ENCODE data around the gene CRYBA1.
A peak's percentile ranks its signal among the peaks of the same experiment; 100 is the strongest.
"Not testable (repeated sequence)": the region's sequence is repeated elsewhere in the genome, so short reads cannot be mapped to it uniquely, and the experiment has no call there.

CRYBA1 gene

DNA sequence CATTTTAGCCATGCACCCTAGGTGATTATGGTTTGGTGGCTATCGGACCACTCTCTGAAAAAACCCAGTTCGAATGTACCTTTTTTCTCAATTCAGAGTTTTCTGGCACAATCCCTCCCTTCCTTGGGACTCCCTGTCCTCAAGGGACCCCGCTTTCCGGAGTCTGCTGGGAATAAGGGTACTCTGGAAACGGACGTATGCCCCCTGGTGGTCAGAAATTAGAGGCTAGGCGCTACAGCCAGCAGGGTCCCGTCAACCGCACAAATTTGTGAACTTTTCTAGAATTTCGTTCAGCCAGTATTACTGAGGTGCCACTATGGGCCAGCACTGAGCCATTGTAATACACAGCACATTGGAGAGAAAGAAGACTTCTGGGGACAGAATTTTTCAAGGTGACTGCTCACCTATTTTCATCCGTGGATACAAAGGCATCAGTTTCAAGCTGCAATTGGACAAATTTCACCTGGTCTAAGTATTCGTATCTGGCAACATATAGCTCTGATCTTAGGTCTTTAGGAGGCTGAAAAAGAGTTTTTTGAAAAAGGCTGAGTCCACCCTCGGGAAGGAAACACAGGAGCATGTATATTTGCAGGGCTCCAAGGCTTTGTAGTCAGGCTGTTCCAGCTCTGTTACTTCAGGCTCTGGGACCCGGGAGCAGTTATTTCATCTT is 27.1 kb upstream of the CRYBA1 start:
- no peak overlapping the region for H3K4me3 ChIP-seq (ENCODE audit: low read length)
- peak; percentile 41 for DNase-seq (ENCODE audit: low read depth)
- TF ChIP-seq, protein P1, sequence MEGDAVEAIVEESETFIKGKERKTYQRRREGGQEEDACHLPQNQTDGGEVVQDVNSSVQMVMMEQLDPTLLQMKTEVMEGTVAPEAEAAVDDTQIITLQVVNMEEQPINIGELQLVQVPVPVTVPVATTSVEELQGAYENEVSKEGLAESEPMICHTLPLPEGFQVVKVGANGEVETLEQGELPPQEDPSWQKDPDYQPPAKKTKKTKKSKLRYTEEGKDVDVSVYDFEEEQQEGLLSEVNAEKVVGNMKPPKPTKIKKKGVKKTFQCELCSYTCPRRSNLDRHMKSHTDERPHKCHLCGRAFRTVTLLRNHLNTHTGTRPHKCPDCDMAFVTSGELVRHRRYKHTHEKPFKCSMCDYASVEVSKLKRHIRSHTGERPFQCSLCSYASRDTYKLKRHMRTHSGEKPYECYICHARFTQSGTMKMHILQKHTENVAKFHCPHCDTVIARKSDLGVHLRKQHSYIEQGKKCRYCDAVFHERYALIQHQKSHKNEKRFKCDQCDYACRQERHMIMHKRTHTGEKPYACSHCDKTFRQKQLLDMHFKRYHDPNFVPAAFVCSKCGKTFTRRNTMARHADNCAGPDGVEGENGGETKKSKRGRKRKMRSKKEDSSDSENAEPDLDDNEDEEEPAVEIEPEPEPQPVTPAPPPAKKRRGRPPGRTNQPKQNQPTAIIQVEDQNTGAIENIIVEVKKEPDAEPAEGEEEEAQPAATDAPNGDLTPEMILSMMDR (conservative IDR thresholded peaks at IDR 0.05; ENCODE audit: low read depth, low read length) = peak; percentile 95

DNA sequence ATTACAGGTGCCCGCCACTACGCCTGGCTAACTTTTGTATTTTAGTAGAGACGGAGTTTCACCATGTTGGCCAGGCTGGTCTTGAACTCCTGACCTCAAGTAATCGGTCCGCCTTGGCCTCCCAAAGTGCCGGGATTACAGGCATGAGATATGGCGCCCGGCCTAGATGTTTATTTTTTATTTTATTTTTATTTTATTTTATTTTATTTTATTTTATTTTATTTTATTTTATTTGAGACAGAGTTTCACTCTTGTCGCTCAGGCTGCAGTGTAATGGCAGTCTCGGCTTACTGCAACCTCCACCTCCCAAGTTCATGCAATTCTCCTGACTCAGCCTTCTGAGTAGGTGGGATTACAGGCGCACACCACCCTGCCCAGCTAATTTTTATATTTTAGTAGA is 25.3 kb upstream of the CRYBA1 start:
- DNase-seq (ENCODE audit: low read depth); H3K4me3 ChIP-seq (ENCODE audit: low read length): not testable (repeated sequence)

DNA sequence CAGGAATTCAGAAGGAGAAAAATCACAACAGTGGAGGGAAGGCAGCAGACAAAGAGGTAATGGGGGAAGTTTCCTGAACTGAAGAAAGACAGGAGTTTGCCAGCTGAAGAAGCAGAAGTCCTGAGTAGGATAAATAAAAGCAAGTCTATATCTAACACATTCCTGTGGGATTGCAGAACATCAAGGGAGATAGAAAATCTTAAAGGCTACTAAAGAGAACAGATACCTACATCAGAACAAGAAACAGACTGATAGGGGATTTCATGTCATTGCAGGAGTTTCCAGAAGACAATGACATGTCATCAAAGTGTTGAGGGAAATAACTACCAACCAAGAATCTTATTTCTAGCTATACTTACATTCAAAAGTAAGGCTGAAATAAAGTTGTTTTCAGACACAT is 21.3 kb upstream of the CRYBA1 start:
- DNase-seq (ENCODE audit: low read depth) = no peak
- TF ChIP-seq, protein P1 (conservative IDR thresholded peaks at IDR 0.05; ENCODE audit: low read depth, low read length) = no peak
- H3K4me3 ChIP-seq (ENCODE audit: low read length) = no peak overlapping the region

DNA sequence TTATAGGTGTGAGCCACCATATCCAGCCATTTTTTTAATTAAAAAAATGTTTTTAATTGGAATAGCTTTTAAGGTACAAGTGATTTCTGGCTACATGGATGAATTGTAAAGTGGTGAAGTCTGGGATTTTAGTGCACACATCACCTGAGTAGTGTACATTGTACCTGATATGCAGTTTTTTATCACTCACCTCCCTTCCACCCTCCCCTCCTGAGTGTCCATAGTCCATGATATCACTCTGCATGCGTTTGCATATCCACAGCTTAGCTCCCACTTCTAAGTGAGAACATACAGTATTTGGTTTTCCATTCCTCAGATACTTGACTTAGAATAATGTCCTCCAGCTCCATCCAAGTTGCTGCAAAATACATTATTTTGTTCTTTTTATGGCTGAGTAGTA is 13.4 kb upstream of the CRYBA1 start:
- TF ChIP-seq, protein P1 (conservative IDR thresholded peaks at IDR 0.05; ENCODE audit: low read depth, low read length) = no peak
- no peak overlapping the region for H3K4me3 ChIP-seq (ENCODE audit: low read length)
- no peak for DNase-seq (ENCODE audit: low read depth)

- H3K4me3 ChIP-seq (ENCODE audit: low read length); DNase-seq (ENCODE audit: low read depth): not testable (repeated sequence)
These were observed 11.7 kb upstream of the CRYBA1 start for GRCh38 chr17:29234972-29235371.

DNA sequence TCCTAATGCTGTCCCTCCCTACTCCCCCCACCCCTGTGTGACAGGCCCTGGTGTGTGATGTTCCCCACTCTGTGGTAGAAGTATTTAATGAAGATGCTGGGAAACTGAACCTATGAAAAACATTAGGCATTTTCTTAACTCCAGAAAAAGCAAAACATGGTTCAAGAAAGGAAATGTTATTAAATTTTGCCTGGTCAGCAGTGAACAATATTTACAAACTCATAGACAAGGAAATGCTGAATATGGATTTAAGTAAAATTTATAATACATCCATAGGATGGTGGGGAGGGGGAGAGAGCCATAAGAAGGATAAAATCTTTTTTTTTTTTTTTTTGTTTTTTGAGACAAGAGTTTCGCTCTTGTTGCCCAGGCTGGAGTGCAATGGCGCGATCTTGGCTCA is 10.8 kb upstream of the CRYBA1 start:
- DNase-seq (ENCODE audit: low read depth) = no peak
- TF ChIP-seq, protein P1 (conservative IDR thresholded peaks at IDR 0.05; ENCODE audit: low read depth, low read length) = no peak
- H3K4me3 ChIP-seq (ENCODE audit: low read length) = no peak overlapping the region

DNA sequence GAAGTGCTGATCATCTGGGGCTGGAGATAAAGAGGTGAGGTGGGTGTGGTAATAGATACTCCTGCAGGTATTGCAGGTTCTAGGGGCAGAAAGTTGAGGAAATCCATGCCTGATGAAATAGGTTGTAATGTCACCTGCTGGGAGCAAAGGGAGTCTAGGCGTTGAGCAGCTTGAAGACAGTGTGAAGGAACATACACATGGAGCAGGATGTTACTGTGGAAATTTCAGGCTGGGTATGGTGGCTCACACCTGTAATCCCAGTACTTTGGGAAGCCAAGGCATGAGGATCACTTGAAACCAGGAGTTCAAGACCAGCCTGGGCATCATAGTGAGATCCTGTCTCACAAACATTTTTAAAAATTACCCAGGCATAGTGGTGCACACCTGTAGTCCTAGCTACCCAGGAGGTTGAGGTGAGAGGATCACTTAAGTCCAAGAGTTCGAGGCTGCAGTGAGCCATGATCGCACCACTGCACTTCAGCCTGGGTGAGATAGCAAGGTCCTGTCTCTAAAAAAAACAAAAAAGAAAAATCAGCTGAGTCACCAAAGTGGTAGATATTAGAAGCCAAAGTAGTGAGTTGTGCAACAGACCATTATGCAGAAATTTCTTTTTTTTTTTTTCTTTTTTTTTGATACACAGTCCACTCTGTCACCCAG is 9.1 kb upstream of the CRYBA1 start:
- TF ChIP-seq, protein P1 (conservative IDR thresholded peaks at IDR 0.05; ENCODE audit: low read depth, low read length) = no peak
- no peak for DNase-seq (ENCODE audit: low read depth)
- H3K4me3 ChIP-seq (ENCODE audit: low read length) = no peak overlapping the region

DNA sequence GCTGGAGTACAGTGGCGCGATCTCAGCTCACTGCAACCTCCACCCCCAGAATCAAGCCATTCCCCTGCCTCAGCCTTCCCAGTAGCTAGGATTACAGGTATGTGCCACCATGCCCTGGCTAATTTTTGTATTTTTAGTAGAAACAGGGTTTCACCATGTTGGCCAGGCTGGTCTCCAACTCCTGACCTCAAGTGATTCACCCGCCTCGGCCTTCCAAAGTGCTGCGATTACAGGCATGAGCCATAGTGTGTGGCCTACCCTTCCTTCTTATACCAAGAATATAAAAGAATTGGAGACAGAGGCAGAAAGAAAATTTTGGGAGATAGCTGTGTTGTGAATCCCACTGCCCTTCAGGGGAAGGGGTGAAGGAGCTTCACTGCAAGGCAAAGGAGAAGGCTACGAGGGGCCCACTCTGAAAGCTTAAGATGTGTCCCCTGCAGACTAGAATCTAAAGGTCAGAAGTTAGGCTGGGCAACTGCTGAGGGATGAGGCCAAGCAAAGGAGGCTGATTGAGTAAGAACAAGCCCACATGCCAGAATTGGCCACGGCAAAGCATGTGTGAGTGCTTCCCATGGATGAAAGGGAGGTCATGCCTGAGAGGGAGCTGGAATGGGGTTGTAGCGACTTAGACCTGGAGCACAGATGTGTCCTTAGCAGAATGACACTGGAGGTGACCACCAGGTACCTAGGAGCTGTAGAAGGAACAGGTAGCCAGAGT is 8.4 kb upstream of the CRYBA1 start:
- TF ChIP-seq, protein P1 (conservative IDR thresholded peaks at IDR 0.05; ENCODE audit: low read depth, low read length) = no peak
- DNase-seq (ENCODE audit: low read depth) = no peak
- no peak overlapping the region for H3K4me3 ChIP-seq (ENCODE audit: low read length)

Data from retinal pigment epithelial cell (primary cell).